ENCODE measurements around the gene UBASH3B. TPM values are rescaled to one million over a fixed set of nuclear protein-coding genes. Genes with fewer than 3 reads are reported as not detected.

UBASH3B gene
- total RNA-seq, 1 donor: 21.4 TPM

DNA sequence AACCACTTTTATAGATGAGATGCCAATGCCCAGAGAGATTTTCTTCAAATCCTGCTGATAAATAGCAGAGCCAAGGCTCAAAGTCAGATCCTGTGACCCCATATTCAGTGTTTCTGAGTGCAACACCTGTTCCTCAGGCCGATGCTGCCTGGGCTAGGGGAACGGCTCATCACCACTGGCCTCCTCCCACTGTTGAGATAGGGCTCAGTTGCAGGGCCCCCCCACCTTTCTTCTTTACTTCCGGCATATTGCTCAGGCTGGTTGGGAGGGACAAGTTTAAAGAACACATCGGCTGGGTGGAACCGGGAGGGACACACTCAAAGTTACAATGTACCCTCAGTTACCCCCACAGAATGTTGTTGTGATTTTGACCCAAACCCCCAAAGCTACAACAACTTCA is 94.5 kb downstream of the UBASH3B start:
- Histone ChIP-seq H3K79me2 (ENCODE audit: insufficient read depth, low read length) (peaks cover 68% of the 10 kb centered on the region), H3K4me3 (ENCODE audit: insufficient read depth, low read length) (no peak overlapping the region), H3K4me2 (ENCODE audit: insufficient read depth, low read length) (no peak overlapping the region), H2AFZ (ENCODE audit: low read length) (no peak overlapping the region), H3K4me1 (ENCODE audit: insufficient read depth, low read length) (peaks cover 28% of the 10 kb centered on the region), H4K20me1 (ENCODE audit: insufficient read depth, low read length) (peaks cover 14% of the 10 kb centered on the region), H3K27ac (ENCODE audit: low read depth, low read length) (no peak overlapping the region), H3K27me3 (ENCODE audit: insufficient read depth, low read length) (no peaks in the 10 kb centered on the region), H3K9me3 (ENCODE audit: low read depth, low read length) (no peaks in the 10 kb centered on the region), H3K36me3 (ENCODE audit: insufficient read depth, low read length) (no peaks in the 10 kb centered on the region)
- DNase-seq (ENCODE audit: insufficient read length, low spot score, missing footprints): no peak
- TF ChIP-seq, protein P1, sequence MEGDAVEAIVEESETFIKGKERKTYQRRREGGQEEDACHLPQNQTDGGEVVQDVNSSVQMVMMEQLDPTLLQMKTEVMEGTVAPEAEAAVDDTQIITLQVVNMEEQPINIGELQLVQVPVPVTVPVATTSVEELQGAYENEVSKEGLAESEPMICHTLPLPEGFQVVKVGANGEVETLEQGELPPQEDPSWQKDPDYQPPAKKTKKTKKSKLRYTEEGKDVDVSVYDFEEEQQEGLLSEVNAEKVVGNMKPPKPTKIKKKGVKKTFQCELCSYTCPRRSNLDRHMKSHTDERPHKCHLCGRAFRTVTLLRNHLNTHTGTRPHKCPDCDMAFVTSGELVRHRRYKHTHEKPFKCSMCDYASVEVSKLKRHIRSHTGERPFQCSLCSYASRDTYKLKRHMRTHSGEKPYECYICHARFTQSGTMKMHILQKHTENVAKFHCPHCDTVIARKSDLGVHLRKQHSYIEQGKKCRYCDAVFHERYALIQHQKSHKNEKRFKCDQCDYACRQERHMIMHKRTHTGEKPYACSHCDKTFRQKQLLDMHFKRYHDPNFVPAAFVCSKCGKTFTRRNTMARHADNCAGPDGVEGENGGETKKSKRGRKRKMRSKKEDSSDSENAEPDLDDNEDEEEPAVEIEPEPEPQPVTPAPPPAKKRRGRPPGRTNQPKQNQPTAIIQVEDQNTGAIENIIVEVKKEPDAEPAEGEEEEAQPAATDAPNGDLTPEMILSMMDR (IDR thresholded peaks at IDR 0.05; ENCODE audit: extremely low read depth, low read depth, low read length): no peak

DNA sequence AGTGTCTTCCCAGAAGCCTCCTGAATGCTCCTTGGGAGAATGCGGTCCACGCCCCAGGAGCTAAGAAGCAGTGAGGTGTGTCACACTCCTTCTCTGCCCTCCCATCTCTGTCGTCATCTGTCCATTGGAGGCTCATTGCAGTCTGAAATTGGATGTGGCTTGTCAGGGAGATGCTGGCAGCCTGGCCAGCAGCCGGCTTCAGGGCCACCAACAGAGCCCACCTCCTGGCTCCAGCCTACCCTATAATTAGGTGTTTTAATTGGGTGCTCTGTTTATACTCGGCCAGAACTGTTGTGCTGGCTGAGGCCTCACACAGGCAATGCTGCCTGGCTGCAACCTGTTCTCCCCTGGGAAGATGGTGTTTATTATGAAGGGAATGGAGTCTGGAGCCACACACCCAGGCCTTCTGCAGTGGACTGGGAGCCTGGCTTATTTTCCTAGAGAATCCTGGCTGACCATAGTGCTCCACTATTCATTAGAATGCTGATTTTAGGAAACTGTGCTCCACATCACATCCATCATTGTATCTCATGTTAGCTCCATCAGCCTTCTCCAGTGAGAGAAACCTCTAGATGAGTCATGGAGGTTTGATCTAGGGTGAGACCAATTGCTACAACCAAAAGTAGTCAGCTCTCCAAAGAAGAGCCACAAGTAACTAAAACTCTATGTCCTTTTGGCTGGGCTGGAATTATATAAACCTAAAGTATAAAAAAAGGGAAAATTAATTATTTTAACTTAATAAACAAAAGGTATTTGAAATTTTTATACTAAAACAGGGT is 96.0 kb downstream of the UBASH3B start:
- no peak overlapping the region for H2AFZ ChIP-seq (ENCODE audit: low read length)
- TF ChIP-seq, protein P1 (IDR thresholded peaks at IDR 0.05; ENCODE audit: extremely low read depth, low read depth, low read length): no peak
- peaks cover 68% of the 10 kb centered on the region for H3K79me2 ChIP-seq (ENCODE audit: insufficient read depth, low read length)
- no peaks in the 10 kb centered on the region for H3K9me3 ChIP-seq (ENCODE audit: low read depth, low read length)
- no peaks in the 10 kb centered on the region for H3K36me3 ChIP-seq (ENCODE audit: insufficient read depth, low read length)
- H4K20me1 ChIP-seq (ENCODE audit: insufficient read depth, low read length): peaks cover 16% of the 10 kb centered on the region
- no peak overlapping the region for H3K4me3 ChIP-seq (ENCODE audit: insufficient read depth, low read length)
- DNase-seq (ENCODE audit: insufficient read length, low spot score, missing footprints): peak; percentile 91
- no peaks in the 10 kb centered on the region for H3K27me3 ChIP-seq (ENCODE audit: insufficient read depth, low read length)
- peaks cover 28% of the 10 kb centered on the region for H3K4me1 ChIP-seq (ENCODE audit: insufficient read depth, low read length)
- H3K4me2 ChIP-seq (ENCODE audit: insufficient read depth, low read length): no peak overlapping the region
- no peak overlapping the region for H3K27ac ChIP-seq (ENCODE audit: low read depth, low read length)

DNA sequence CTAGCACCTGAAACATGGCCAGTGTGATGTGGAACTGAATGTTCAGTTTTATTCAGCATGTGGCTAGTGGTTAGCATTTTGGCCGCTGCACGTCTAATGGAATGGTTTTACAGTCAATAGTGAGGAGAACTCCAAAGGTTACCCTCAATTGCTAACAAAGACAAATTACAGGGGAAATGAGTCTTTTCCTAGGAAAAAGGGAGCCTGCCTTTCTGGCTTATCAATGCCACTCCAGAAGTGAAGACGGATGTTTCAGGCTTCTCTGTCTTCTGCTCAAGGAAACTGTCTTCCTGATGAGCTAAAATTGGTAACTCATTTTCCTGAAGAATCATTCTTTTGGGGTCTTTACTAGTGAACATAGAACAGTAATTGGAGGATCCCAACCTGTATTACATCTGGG is 98.5 kb downstream of the UBASH3B start:
- Histone ChIP-seq H3K4me1 (ENCODE audit: insufficient read depth, low read length) (peaks cover 24% of the 10 kb centered on the region), H4K20me1 (ENCODE audit: insufficient read depth, low read length) (peaks cover 23% of the 10 kb centered on the region), H3K4me3 (ENCODE audit: insufficient read depth, low read length) (no peak overlapping the region), H3K27ac (ENCODE audit: low read depth, low read length) (no peak overlapping the region), H3K36me3 (ENCODE audit: insufficient read depth, low read length) (no peaks in the 10 kb centered on the region), H3K9me3 (ENCODE audit: low read depth, low read length) (no peaks in the 10 kb centered on the region), H3K4me2 (ENCODE audit: insufficient read depth, low read length) (no peak overlapping the region), H2AFZ (ENCODE audit: low read length) (no peak overlapping the region), H3K79me2 (ENCODE audit: insufficient read depth, low read length) (peaks cover 80% of the 10 kb centered on the region), H3K27me3 (ENCODE audit: insufficient read depth, low read length) (no peaks in the 10 kb centered on the region)
- DNase-seq (ENCODE audit: insufficient read length, low spot score, missing footprints): no peak
- TF ChIP-seq, protein P1 (IDR thresholded peaks at IDR 0.05; ENCODE audit: extremely low read depth, low read depth, low read length): no peak

DNA sequence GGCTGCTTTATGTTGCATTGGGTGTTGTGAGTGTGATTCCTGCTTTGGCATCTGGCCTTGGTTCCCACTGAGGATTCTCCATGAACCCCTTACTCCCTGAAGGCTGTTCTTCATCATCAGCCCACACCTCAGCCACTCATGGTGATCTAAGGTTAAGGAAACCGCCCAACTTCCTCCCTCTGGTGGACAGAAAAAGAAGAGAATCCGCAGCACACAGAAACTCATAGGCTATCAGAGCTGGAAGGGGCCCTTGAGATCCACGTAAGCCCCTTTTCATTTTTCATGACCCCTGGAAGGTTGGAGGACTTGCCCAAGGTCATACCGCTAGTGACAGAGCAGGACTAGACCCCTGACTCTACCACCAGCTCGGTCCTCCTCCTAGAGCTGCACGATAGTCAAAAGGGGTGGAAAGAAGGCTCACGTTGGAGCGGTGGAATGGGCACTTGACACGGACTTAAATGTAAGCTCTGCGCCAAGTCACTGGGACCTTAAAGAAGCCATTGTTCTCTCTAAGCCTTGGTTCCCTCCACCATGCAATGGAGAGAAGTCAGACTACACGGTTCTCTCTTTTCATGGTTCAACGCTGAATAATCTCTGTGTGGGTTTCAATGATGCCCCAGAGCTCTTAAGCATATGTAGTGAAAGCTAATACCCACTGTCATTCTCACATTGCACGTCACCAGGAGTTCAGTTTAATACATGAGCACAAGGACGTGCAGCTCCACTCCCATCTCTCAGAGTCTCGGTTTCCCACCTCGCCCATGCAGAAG is 99.2 kb downstream of the UBASH3B start:
- H3K4me1 ChIP-seq (ENCODE audit: insufficient read depth, low read length): peaks cover 20% of the 10 kb centered on the region
- no peak overlapping the region for H3K27ac ChIP-seq (ENCODE audit: low read depth, low read length)
- DNase-seq (ENCODE audit: insufficient read length, low spot score, missing footprints): no peak
- H3K36me3 ChIP-seq (ENCODE audit: insufficient read depth, low read length): no peaks in the 10 kb centered on the region
- H3K79me2 ChIP-seq (ENCODE audit: insufficient read depth, low read length): peaks cover 84% of the 10 kb centered on the region
- H2AFZ ChIP-seq (ENCODE audit: low read length): no peak overlapping the region
- H3K9me3 ChIP-seq (ENCODE audit: low read depth, low read length): no peaks in the 10 kb centered on the region
- H3K27me3 ChIP-seq (ENCODE audit: insufficient read depth, low read length): no peaks in the 10 kb centered on the region
- TF ChIP-seq, protein P1 (IDR thresholded peaks at IDR 0.05; ENCODE audit: extremely low read depth, low read depth, low read length): peak; percentile 37
- peaks cover 19% of the 10 kb centered on the region for H4K20me1 ChIP-seq (ENCODE audit: insufficient read depth, low read length)
- no peak overlapping the region for H3K4me3 ChIP-seq (ENCODE audit: insufficient read depth, low read length)
- no peak overlapping the region for H3K4me2 ChIP-seq (ENCODE audit: insufficient read depth, low read length)

All from osteoblast (primary cell).